A549 (cell line): ENCODE measurements around the gene MMP11.

Experiments
- GATA3 ChIP-seq: IDR thresholded peaks from 2 replicates; pipeline ENCODE4 v1.6.1; 2012; ENCODE audit warnings: borderline replicate concordance
- HOXA7 ChIP-seq: fragments of 250-450 bp; sonication (Bioruptor Pico); IDR thresholded peaks from 2 replicates; pipeline ENCODE4 v1.5.0; 2020; ENCODE audit warnings: mild to moderate bottlenecking, moderate library complexity
- MAZ ChIP-seq: fragments of 150-350 bp; IDR thresholded peaks from 2 replicates; pipeline ENCODE4 v1.6.1; 2014; ENCODE audit warnings: antibody characterized with exemption, low read depth, low read length, borderline replicate concordance
- POLR2A ChIP-seq: IDR thresholded peaks from 2 replicates; pipeline ENCODE4 v1.6.1; 2012; ENCODE audit warnings: mild to moderate bottlenecking, low read length
- SMC3 ChIP-seq: fragments of >200 bp; sonication (Bioruptor Twin); formaldehyde crosslinking; IDR thresholded peaks from 3 replicates; pipeline ENCODE4 v1.6.1; 2018; ENCODE audit warnings: inconsistent platforms

DNA sequence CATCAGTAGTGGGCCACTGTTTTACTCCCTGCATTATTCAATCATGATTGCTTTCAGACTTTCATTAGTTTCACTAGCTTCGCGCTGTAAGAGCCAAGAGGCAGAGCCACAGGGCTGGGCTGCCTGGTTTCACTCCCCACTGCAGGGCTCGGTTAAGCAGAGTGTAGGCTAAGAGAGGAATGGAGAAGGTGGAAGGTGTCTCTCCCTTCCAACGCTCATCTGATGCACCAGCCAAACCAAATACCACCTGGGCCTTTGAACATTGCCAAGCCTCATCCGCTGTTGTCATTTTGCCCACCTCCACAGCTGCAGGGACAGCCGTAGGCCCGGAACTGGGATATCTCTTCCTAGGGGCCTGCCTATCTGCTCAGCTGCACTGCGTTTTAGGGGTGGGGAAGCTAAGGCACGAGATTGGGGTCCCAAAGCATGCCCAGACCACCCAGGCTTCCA is 13.6 kb downstream of the MMP11 start:
- TF ChIP-seq POLR2A (no peak), MAZ (no peak), SMC3 (no peak), HOXA7 (no peak), GATA3 (no peak)
